GM12875 (cell line): ENCODE measurements around the gene WWOX.

Experiments
- H3K4me3 ChIP-seq: one replicate; pipeline ENCODE4 v1.5.1; 2011; ENCODE audit warnings: low read depth, low read length, control low read depth
- CTCF ChIP-seq: IDR thresholded peaks from 2 replicates; pipeline ENCODE4 v1.5.1; 2011; ENCODE audit warnings: low read depth, mild to moderate bottlenecking, control low read depth, inconsistent platforms, low read length, moderate library complexity, borderline replicate concordance; ENCODE audit not compliant: insufficient read depth

Gene WWOX

GRCh38 chr16:78645657-78646056, 546.2 kb downstream of the WWOX start:
- no peak for TF ChIP-seq CTCF
- H3K4me3 ChIP-seq, result no peak overlapping the region

- H3K4me3 ChIP-seq, result no peak overlapping the region
- TF ChIP-seq CTCF, result no peak
These were observed 547.6 kb downstream of the WWOX start for GRCh38 chr16:78647019-78647418.

GRCh38 chr16:78647491-78647890, 548.0 kb downstream of the WWOX start:
- H3K4me3 ChIP-seq, result no peak overlapping the region
- no peak for TF ChIP-seq CTCF

- H3K4me3 ChIP-seq, result no peak overlapping the region
- TF ChIP-seq CTCF, result no peak
These were observed 549.1 kb downstream of the WWOX start for GRCh38 chr16:78648517-78648916.

GRCh38 chr16:78650339-78651074, 551.1 kb downstream of the WWOX start:
- no peak overlapping the region for H3K4me3 ChIP-seq
- TF ChIP-seq CTCF, result no peak

GRCh38 chr16:78654929-78655328, 555.5 kb downstream of the WWOX start:
- TF ChIP-seq CTCF, result no peak

GRCh38 chr16:78655331-78656113, 556.1 kb downstream of the WWOX start:
- H3K4me3 ChIP-seq, result no peak overlapping the region
- TF ChIP-seq CTCF, result no peak

More at GRCh38 chr16:78654929-78655328, 555.5 kb downstream of the WWOX start:
- H3K4me3 ChIP-seq, result no peak overlapping the region
